SK-N-SH treated with all-trans-retinoic acid at 6 μM for 48 hours (cell line): ENCODE results near the gene TMPRSS11D.

Source experiments
- ATAC-seq: fragments of 200-7000 bp; cut with Tn5 transposase; 3 replicates; pipeline ENCODE4 v1.9.1; 2020; ENCODE audit warnings: mild to moderate bottlenecking, moderate library complexity
- ARNTL ChIP-seq: fragments of 450-650 bp; formaldehyde crosslinking; IDR thresholded peaks from 2 replicates; pipeline ENCODE4 v1.5.0; 2020; ENCODE audit warnings: low read depth, mild to moderate bottlenecking, moderate library complexity, borderline replicate concordance
- BACH2 ChIP-seq: fragments of 250-450 bp; sonication (Bioruptor Pico); IDR thresholded peaks from 2 replicates; pipeline ENCODE4 v1.9.0; 2021; ENCODE audit warnings: mild to moderate bottlenecking, borderline replicate concordance
- CSDC2 ChIP-seq: fragments of 250-450 bp; sonication (Bioruptor Pico); IDR thresholded peaks from 2 replicates; pipeline ENCODE4 v1.5.0; 2020; ENCODE audit warnings: mild to moderate bottlenecking, moderate library complexity
- ESRRG ChIP-seq: fragments of 250-450 bp; sonication (Bioruptor Pico); IDR thresholded peaks from 2 replicates; pipeline ENCODE4 v1.6.1; 2021; ENCODE audit warnings: mild to moderate bottlenecking
- GLIS3 ChIP-seq: fragments of 250-450 bp; sonication (Bioruptor Pico); IDR thresholded peaks from 2 replicates; pipeline ENCODE4 v1.5.0; 2020; ENCODE audit warnings: mild to moderate bottlenecking, moderate library complexity
- ISL1 ChIP-seq: fragments of 250-450 bp; sonication (Bioruptor Pico); IDR thresholded peaks from 2 replicates; pipeline ENCODE4 v2.1.2; 2022; ENCODE audit warnings: mild to moderate bottlenecking, moderate library complexity
- OSR1 ChIP-seq: fragments of 250-450 bp; sonication (Bioruptor Pico); IDR thresholded peaks from 2 replicates; pipeline ENCODE4 v1.8.0; 2022; ENCODE audit warnings: moderate library complexity, mild to moderate bottlenecking, inconsistent platforms
- PPARA ChIP-seq: fragments of 250-450 bp; sonication (Bioruptor Pico); IDR thresholded peaks from 2 replicates; pipeline ENCODE4 v1.5.0; 2020; ENCODE audit warnings: mild to moderate bottlenecking, borderline replicate concordance
- RARB ChIP-seq: fragments of 250-450 bp; sonication (Bioruptor Pico); IDR thresholded peaks from 2 replicates; pipeline ENCODE4 v1.8.0; 2021; ENCODE audit warnings: mild to moderate bottlenecking, moderate library complexity
- SNAI2 ChIP-seq: fragments of 250-450 bp; sonication (Bioruptor Pico); IDR thresholded peaks from 2 replicates; pipeline ENCODE4 v1.5.0; 2020; ENCODE audit warnings: mild to moderate bottlenecking, moderate library complexity
- TCF4 ChIP-seq: fragments of 250-450 bp; sonication (Bioruptor Pico); IDR thresholded peaks from 2 replicates; pipeline ENCODE4 v1.8.0; 2021; ENCODE audit warnings: mild to moderate bottlenecking, moderate library complexity, borderline replicate concordance
- TOX ChIP-seq: fragments of 250-450 bp; sonication (Bioruptor Pico); IDR thresholded peaks from 2 replicates; pipeline ENCODE4 v1.8.0; 2021; ENCODE audit warnings: mild to moderate bottlenecking, moderate library complexity, borderline replicate concordance
- ZC3H10 ChIP-seq: fragments of 250-450 bp; sonication (Bioruptor Pico); IDR thresholded peaks from 2 replicates; pipeline ENCODE4 v1.5.1; 2021; ENCODE audit warnings: mild to moderate bottlenecking, moderate library complexity
- ZFP3 ChIP-seq: fragments of 250-450 bp; sonication (Bioruptor Pico); IDR thresholded peaks from 2 replicates; pipeline ENCODE4 v1.5.0; 2020; ENCODE audit warnings: mild to moderate bottlenecking, moderate library complexity
- ZFP30 ChIP-seq: fragments of 450-650 bp; formaldehyde crosslinking; IDR thresholded peaks from 2 replicates; pipeline ENCODE4 v1.5.0; 2022; ENCODE audit warnings: mild to moderate bottlenecking, moderate library complexity
- ZNF565 ChIP-seq: fragments of 450-650 bp; formaldehyde crosslinking; conservative IDR thresholded peaks from 2 replicates; pipeline ENCODE4 v1.5.0; 2020; ENCODE audit warnings: low read depth, mild to moderate bottlenecking, moderate library complexity
- ZNF70 ChIP-seq: fragments of 450-650 bp; formaldehyde crosslinking; IDR thresholded peaks from 2 replicates; pipeline ENCODE4 v1.5.0; 2020; ENCODE audit warnings: mild to moderate bottlenecking, moderate library complexity
- ZNF8 ChIP-seq: fragments of 450-650 bp; formaldehyde crosslinking; IDR thresholded peaks from 2 replicates; pipeline ENCODE4 v1.5.0; 2020; ENCODE audit warnings: mild to moderate bottlenecking, moderate library complexity
- TF ChIP-seq, protein P1 (sequence below): fragments of 250-450 bp; sonication (Bioruptor Pico); IDR thresholded peaks from 2 replicates; pipeline ENCODE4 v1.8.0; 2021; ENCODE audit warnings: low read depth, mild to moderate bottlenecking, moderate library complexity, borderline replicate concordance
- TF ChIP-seq, protein P2 (sequence below): fragments of 250-450 bp; sonication (Bioruptor Pico); IDR thresholded peaks from 2 replicates; pipeline ENCODE4 v1.5.1; 2021; ENCODE audit warnings: mild to moderate bottlenecking, moderate library complexity
- TF ChIP-seq, protein P3 (sequence below): fragments of 250-450 bp; sonication (Bioruptor Pico); IDR thresholded peaks from 2 replicates; pipeline ENCODE4 v1.5.0; 2020; ENCODE audit warnings: mild to moderate bottlenecking, moderate library complexity
- TF ChIP-seq, protein P4 (sequence below): fragments of 250-450 bp; sonication (Bioruptor Pico); IDR thresholded peaks from 2 replicates; pipeline ENCODE4 v1.8.0; 2020; ENCODE audit warnings: mild to moderate bottlenecking, moderate library complexity, borderline replicate concordance

The TMPRSS11D gene

DNA sequence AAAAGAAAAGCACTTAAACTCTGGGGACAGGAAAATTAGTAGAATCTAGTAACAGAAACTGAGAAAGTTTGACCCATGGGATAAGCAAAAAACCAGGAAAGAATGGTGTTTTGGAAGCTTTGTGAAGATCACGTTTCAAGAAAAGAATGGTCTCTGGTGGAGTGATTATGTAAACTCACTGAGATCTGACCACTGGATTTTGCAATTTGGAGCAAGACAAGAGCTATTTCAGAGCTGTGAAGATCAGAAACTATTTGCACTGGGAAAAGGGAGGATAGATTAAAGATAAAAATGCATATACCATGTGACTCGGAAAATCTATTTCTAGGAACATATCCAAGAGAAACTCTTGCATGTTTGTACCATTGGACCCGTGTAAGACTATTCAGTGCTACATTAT is 4.3 kb downstream of the TMPRSS11D start:
- ATAC-seq = no peak
- TF ChIP-seq ARNTL (CRISPR knock-in tag) (no peak), ZC3H10 (no peak), BACH2 (CRISPR knock-in tag) (no peak), TCF4 (CRISPR knock-in tag) (no peak), TOX (no peak), ZNF8 (CRISPR knock-in tag) (no peak), GLIS3 (no peak), ESRRG (CRISPR knock-in tag) (no peak), ZFP3 (CRISPR knock-in tag) (no peak), ZNF70 (CRISPR knock-in tag) (no peak), SNAI2 (no peak), ISL1 (CRISPR knock-in tag) (no peak), PPARA (CRISPR knock-in tag) (no peak), CSDC2 (CRISPR knock-in tag) (no peak), ZNF565 (CRISPR knock-in tag) (no peak), OSR1 (CRISPR knock-in tag) (no peak)
- TF ChIP-seq, protein P1, sequence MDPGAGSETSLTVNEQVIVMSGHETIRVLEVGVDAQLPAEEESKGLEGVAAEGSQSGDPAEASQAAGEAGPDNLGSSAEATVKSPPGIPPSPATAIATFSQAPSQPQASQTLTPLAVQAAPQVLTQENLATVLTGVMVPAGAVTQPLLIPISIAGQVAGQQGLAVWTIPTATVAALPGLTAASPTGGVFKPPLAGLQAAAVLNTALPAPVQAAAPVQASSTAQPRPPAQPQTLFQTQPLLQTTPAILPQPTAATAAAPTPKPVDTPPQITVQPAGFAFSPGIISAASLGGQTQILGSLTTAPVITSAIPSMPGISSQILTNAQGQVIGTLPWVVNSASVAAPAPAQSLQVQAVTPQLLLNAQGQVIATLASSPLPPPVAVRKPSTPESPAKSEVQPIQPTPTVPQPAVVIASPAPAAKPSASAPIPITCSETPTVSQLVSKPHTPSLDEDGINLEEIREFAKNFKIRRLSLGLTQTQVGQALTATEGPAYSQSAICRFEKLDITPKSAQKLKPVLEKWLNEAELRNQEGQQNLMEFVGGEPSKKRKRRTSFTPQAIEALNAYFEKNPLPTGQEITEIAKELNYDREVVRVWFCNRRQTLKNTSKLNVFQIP (CRISPR knock-in tag) = no peak
- TF ChIP-seq, protein P2, sequence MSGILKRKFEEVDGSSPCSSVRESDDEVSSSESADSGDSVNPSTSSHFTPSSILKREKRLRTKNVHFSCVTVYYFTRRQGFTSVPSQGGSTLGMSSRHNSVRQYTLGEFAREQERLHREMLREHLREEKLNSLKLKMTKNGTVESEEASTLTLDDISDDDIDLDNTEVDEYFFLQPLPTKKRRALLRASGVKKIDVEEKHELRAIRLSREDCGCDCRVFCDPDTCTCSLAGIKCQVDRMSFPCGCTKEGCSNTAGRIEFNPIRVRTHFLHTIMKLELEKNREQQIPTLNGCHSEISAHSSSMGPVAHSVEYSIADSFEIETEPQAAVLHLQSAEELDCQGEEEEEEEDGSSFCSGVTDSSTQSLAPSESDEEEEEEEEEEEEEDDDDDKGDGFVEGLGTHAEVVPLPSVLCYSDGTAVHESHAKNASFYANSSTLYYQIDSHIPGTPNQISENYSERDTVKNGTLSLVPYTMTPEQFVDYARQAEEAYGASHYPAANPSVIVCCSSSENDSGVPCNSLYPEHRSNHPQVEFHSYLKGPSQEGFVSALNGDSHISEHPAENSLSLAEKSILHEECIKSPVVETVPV = no peak
- TF ChIP-seq, protein P3, sequence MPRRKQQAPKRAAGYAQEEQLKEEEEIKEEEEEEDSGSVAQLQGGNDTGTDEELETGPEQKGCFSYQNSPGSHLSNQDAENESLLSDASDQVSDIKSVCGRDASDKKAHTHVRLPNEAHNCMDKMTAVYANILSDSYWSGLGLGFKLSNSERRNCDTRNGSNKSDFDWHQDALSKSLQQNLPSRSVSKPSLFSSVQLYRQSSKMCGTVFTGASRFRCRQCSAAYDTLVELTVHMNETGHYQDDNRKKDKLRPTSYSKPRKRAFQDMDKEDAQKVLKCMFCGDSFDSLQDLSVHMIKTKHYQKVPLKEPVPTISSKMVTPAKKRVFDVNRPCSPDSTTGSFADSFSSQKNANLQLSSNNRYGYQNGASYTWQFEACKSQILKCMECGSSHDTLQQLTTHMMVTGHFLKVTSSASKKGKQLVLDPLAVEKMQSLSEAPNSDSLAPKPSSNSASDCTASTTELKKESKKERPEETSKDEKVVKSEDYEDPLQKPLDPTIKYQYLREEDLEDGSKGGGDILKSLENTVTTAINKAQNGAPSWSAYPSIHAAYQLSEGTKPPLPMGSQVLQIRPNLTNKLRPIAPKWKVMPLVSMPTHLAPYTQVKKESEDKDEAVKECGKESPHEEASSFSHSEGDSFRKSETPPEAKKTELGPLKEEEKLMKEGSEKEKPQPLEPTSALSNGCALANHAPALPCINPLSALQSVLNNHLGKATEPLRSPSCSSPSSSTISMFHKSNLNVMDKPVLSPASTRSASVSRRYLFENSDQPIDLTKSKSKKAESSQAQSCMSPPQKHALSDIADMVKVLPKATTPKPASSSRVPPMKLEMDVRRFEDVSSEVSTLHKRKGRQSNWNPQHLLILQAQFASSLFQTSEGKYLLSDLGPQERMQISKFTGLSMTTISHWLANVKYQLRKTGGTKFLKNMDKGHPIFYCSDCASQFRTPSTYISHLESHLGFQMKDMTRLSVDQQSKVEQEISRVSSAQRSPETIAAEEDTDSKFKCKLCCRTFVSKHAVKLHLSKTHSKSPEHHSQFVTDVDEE (CRISPR knock-in tag) = no peak
- TF ChIP-seq, protein P4, sequence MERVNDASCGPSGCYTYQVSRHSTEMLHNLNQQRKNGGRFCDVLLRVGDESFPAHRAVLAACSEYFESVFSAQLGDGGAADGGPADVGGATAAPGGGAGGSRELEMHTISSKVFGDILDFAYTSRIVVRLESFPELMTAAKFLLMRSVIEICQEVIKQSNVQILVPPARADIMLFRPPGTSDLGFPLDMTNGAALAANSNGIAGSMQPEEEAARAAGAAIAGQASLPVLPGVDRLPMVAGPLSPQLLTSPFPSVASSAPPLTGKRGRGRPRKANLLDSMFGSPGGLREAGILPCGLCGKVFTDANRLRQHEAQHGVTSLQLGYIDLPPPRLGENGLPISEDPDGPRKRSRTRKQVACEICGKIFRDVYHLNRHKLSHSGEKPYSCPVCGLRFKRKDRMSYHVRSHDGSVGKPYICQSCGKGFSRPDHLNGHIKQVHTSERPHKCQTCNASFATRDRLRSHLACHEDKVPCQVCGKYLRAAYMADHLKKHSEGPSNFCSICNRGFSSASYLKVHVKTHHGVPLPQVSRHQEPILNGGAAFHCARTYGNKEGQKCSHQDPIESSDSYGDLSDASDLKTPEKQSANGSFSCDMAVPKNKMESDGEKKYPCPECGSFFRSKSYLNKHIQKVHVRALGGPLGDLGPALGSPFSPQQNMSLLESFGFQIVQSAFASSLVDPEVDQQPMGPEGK = no peak

DNA sequence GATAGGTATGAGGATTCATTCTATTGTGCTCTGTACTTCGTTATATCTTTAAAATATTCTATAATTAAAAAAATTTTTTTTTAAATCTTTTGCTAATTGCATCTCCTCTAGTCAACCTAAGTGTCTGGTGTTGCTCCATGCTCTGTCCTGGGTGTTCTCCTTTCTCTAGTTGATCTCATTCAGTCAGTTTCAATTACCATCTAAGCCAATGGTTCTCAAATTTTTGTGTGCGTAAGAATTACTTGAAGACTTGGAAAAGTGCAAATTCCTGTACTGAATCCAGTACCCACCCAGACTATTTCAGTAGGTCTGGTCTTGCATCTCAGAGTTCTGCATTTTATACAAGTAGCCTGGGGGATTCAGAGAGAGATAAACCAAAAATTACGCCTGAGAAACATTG is 6.7 kb downstream of the TMPRSS11D start:
- no peak for TF ChIP-seq ZFP30 (CRISPR knock-in tag)
- no peak for TF ChIP-seq ZC3H10
- TF ChIP-seq ZNF8 (CRISPR knock-in tag) = no peak
- no peak for TF ChIP-seq RARB (CRISPR knock-in tag)
- no peak for TF ChIP-seq SNAI2
- TF ChIP-seq PPARA (CRISPR knock-in tag) = no peak
- TF ChIP-seq GLIS3 = no peak
- no peak for TF ChIP-seq ISL1 (CRISPR knock-in tag)
- TF ChIP-seq ZFP3 (CRISPR knock-in tag) = no peak
- no peak for TF ChIP-seq ESRRG (CRISPR knock-in tag)
- TF ChIP-seq BACH2 (CRISPR knock-in tag) = no peak
- no peak for TF ChIP-seq ARNTL (CRISPR knock-in tag)
- TF ChIP-seq, protein P2 = no peak
- TF ChIP-seq, protein P1 (CRISPR knock-in tag) = no peak

More for the DNA sequence above, 6.7 kb downstream of the TMPRSS11D start:
- no peak for ATAC-seq
